WERI-Rb-1 (cell line): Measurements from ENCODE around the gene ABHD17C.

Source experiments
- DNase-seq: peaks from one replicate; pipeline ENCODE4 v3.0.0-alpha.2; 2020
- H3K27ac ChIP-seq: fragments of 250-450 bp; sonication (Bioruptor Pico); 2 replicates; pipeline ENCODE4 v1.5.1; 2020; ENCODE audit warnings: mild to moderate bottlenecking, moderate library complexity
- H3K27me3 ChIP-seq: fragments of 250-450 bp; sonication (Bioruptor Pico); 2 replicates; pipeline ENCODE4 v1.5.1; 2021; ENCODE audit warnings: mild to moderate bottlenecking, low read depth, moderate library complexity; ENCODE audit not compliant: insufficient read depth, severe bottlenecking
- H3K36me3 ChIP-seq: fragments of 250-450 bp; sonication (Bioruptor Pico); 2 replicates; pipeline ENCODE4 v1.5.1; 2020; ENCODE audit warnings: mild to moderate bottlenecking, moderate library complexity
- H3K4me3 ChIP-seq: 2 replicates; pipeline ENCODE4 v1.5.1; 2011; ENCODE audit warnings: low read depth, mild to moderate bottlenecking, control low read depth, low read length
- H3K9me3 ChIP-seq: fragments of 250-450 bp; sonication (Bioruptor Pico); 2 replicates; pipeline ENCODE4 v1.5.1; 2021; ENCODE audit warnings: mild to moderate bottlenecking, moderate library complexity; ENCODE audit not compliant: severe bottlenecking
- CTCF ChIP-seq: IDR thresholded peaks from 2 replicates; pipeline ENCODE4 v1.5.1; 2011; ENCODE audit warnings: low read depth, mild to moderate bottlenecking, control low read depth, inconsistent platforms, low read length

Gene ABHD17C

GRCh38 chr15:80749589-80749988 lies 54.5 kb downstream of the ABHD17C start:
- TF ChIP-seq CTCF, result no peak
- H3K27ac ChIP-seq, result no peak overlapping the region
- H3K27me3 ChIP-seq, result no peaks in the 10 kb centered on the region
- H3K36me3 ChIP-seq, result peaks cover 6% of the 10 kb centered on the region
- H3K4me3 ChIP-seq, result no peak overlapping the region
- DNase-seq, result no peak
- H3K9me3 ChIP-seq, result no peaks in the 10 kb centered on the region

- Histone ChIP-seq H3K27ac (no peak overlapping the region), H3K9me3 (no peaks in the 10 kb centered on the region), H3K27me3 (no peaks in the 10 kb centered on the region), H3K36me3 (peaks cover 6% of the 10 kb centered on the region), H3K4me3 (no peak overlapping the region)
- no peak for DNase-seq
- no peak for TF ChIP-seq CTCF
Measured at GRCh38 chr15:80750575-80750974, 55.5 kb downstream of the ABHD17C start.

- Histone ChIP-seq H3K36me3 (peaks cover 6% of the 10 kb centered on the region), H3K4me3 (no peak overlapping the region), H3K9me3 (no peaks in the 10 kb centered on the region), H3K27ac (no peak overlapping the region), H3K27me3 (no peaks in the 10 kb centered on the region)
- no peak for DNase-seq
- no peak for TF ChIP-seq CTCF
Measured at GRCh38 chr15:80752204-80752603, 57.1 kb downstream of the ABHD17C start.

- H3K27me3 ChIP-seq, result no peaks in the 10 kb centered on the region
- H3K9me3 ChIP-seq, result no peaks in the 10 kb centered on the region
- no peak overlapping the region for H3K4me3 ChIP-seq
- H3K36me3 ChIP-seq, result peaks cover 6% of the 10 kb centered on the region
- no peak for TF ChIP-seq CTCF
- H3K27ac ChIP-seq, result no peak overlapping the region
- DNase-seq, result no peak
Measured at GRCh38 chr15:80753161-80753560, 58.1 kb downstream of the ABHD17C start.

GRCh38 chr15:80754014-80754413 lies 58.9 kb downstream of the ABHD17C start:
- Histone ChIP-seq H3K27ac (no peak overlapping the region), H3K4me3 (no peak overlapping the region), H3K27me3 (no peaks in the 10 kb centered on the region), H3K36me3 (peaks cover 6% of the 10 kb centered on the region), H3K9me3 (no peaks in the 10 kb centered on the region)
- DNase-seq, result no peak
- TF ChIP-seq CTCF, result no peak

- H3K27me3 ChIP-seq, result no peaks in the 10 kb centered on the region
- no peak overlapping the region for H3K27ac ChIP-seq
- H3K36me3 ChIP-seq, result peaks cover 6% of the 10 kb centered on the region
- TF ChIP-seq CTCF, result no peak
- no peak for DNase-seq
- H3K9me3 ChIP-seq, result no peaks in the 10 kb centered on the region
- no peak overlapping the region for H3K4me3 ChIP-seq
Measured at GRCh38 chr15:80755885-80756284, 60.8 kb downstream of the ABHD17C start.
